ENCODE measurements around the gene HIPK2. TPM values are rescaled to one million over a fixed set of nuclear protein-coding genes. Genes with fewer than 3 reads are reported as not detected.
A peak's percentile ranks its signal among the peaks of the same experiment; 100 is the strongest.

The HIPK2 gene
- total and polyA plus RNA-seq, 7 donors, result 18.1 to 166 (median 78.5) TPM

GRCh38 chr7:139741789-139742344, 35.9 kb downstream of the HIPK2 start:
- Histone ChIP-seq H3K36me3 (ENCODE audit: insufficient read depth in 1 of 2, low read depth in 1 of 2) (no peaks in the 10 kb centered on the region), H3K27ac (peak overlapping the region; percentile 89), H3K4me3 (no peak overlapping the region), H3K4me1 (peaks cover 96% of the 10 kb centered on the region), H3K27me3 (ENCODE audit: insufficient read depth in 3 of 3, low read length in 2 of 3) (no peaks in the 10 kb centered on the region), H3K9me3 (no peaks in the 10 kb centered on the region)
- WGBS, 3 donors, result 68 to 82% (median 78%) methylated on average over 6 of the region's 6 CpGs
- DNase-seq (no peak), ATAC-seq (no peak)
- intact Hi-C loops (cut with DNase I), result loop anchor here (5.0 kb wide), 1 partner anchor 35 kb away; the partner anchor contains the start of gene HIPK2 (in 2 of the 2)
- no peak for TF ChIP-seq CTCF (IDR thresholded peaks at IDR 0.05)

- intact Hi-C loops (cut with DNase I), result loop anchor here (5.0 kb wide), 1 partner anchor 36 kb away; the partner anchor contains the start of gene HIPK2 (in 2 of the 2)
- TF ChIP-seq CTCF (IDR thresholded peaks at IDR 0.05), result no peak
These were observed 36.6 kb downstream of the HIPK2 start for GRCh38 chr7:139741239-139741638.

GRCh38 chr7:139739863-139740597, 37.8 kb downstream of the HIPK2 start:
- intact Hi-C loops (cut with DNase I), result loop anchor here (5.0 kb wide), 1 partner anchor 37 kb away; the partner anchor contains the start of gene HIPK2 (in 2 of the 2)
- TF ChIP-seq CTCF (IDR thresholded peaks at IDR 0.05), result no peak

More at GRCh38 chr7:139741239-139741638, 36.6 kb downstream of the HIPK2 start:
- Histone ChIP-seq H3K27ac (peak overlapping the region; percentile 89), H3K9me3 (no peaks in the 10 kb centered on the region), H3K27me3 (ENCODE audit: insufficient read depth in 3 of 3, low read length in 2 of 3) (no peaks in the 10 kb centered on the region), H3K36me3 (ENCODE audit: insufficient read depth in 1 of 2, low read depth in 1 of 2) (no peaks in the 10 kb centered on the region), H3K4me1 (peaks cover 96% of the 10 kb centered on the region), H3K4me3 (no peak overlapping the region)
- WGBS, 3 donors, result 45 to 65% (median 58%) methylated on average over 7 of the region's 7 CpGs
- DNase-seq, result no peak
- ATAC-seq, result no peak

GRCh38 chr7:139738772-139739171, 39.0 kb downstream of the HIPK2 start:
- DNase-seq, result no peak
- TF ChIP-seq CTCF (IDR thresholded peaks at IDR 0.05), result no peak
- no peak for ATAC-seq
- H3K4me1 ChIP-seq, result peaks cover 96% of the 10 kb centered on the region
- H3K9me3 ChIP-seq, result no peaks in the 10 kb centered on the region
- H3K36me3 ChIP-seq (ENCODE audit: insufficient read depth in 1 of 2, low read depth in 1 of 2), result no peaks in the 10 kb centered on the region
- no peak overlapping the region for H3K4me3 ChIP-seq
- 71 to 92% (median 81%) methylated on average over 3 of the region's 3 CpGs for WGBS, 3 donors
- peak overlapping the region; percentile 89 for H3K27ac ChIP-seq
- intact Hi-C loops (cut with DNase I), result no loop called here
- no peaks in the 10 kb centered on the region for H3K27me3 ChIP-seq (ENCODE audit: insufficient read depth in 3 of 3, low read length in 2 of 3)

More at GRCh38 chr7:139739863-139740597, 37.8 kb downstream of the HIPK2 start:
- Histone ChIP-seq H3K27ac (peak overlapping the region; percentile 89), H3K36me3 (ENCODE audit: insufficient read depth in 1 of 2, low read depth in 1 of 2) (no peaks in the 10 kb centered on the region), H3K4me3 (peak overlapping the region; percentile 28), H3K4me1 (peaks cover 96% of the 10 kb centered on the region), H3K27me3 (ENCODE audit: insufficient read depth in 3 of 3, low read length in 2 of 3) (no peaks in the 10 kb centered on the region), H3K9me3 (no peaks in the 10 kb centered on the region)
- ATAC-seq (peak; percentile 45 to 58 (median 50)), DNase-seq (peak in 1 of 2 donors; percentile 60)
- WGBS, 3 donors, result 35 to 37% (median 37%) methylated on average over 17 of the region's 17 CpGs

Measured in psoas muscle (tissue), 8 donors.